ENCODE measurements around the gene CHCHD3. TPM values are rescaled to one million over a fixed set of nuclear protein-coding genes. Genes with fewer than 3 reads are reported as not detected.

Gene CHCHD3
- total RNA-seq, 3 donors from 2014 or later, result 52.1 to 59.4 (median 53.1) TPM

GRCh38 chr7:133070562-133070961, 11.3 kb downstream of the CHCHD3 start:
- Histone ChIP-seq H3K9me3 (no peaks in the 10 kb centered on the region), H3K36me3 (peaks cover 4% of the 10 kb centered on the region), H3K4me3 (no peak overlapping the region), H3K27ac (no peak overlapping the region), H3K4me1 (no peaks in the 10 kb centered on the region), H3K27me3 (no peaks in the 10 kb centered on the region)
- intact Hi-C loops (cut with DNase I; ENCODE audit: low total_unique reads), result no loop called here
- TF ChIP-seq CTCF (IDR thresholded peaks at IDR 0.05) (no peak), POLR2AphosphoS5 (IDR thresholded peaks at IDR 0.05) (no peak), POLR2A (IDR thresholded peaks at IDR 0.05) (no peak)
- DNase-seq (ENCODE audit: low spot score in 2 of 2), result no peak

GRCh38 chr7:133065301-133065700, 16.6 kb downstream of the CHCHD3 start:
- no peaks in the 10 kb centered on the region for H3K4me1 ChIP-seq

GRCh38 chr7:133064082-133064820, 17.6 kb downstream of the CHCHD3 start:
- intact Hi-C loops (cut with DNase I; ENCODE audit: low total_unique reads), result no loop called here
- H3K4me3 ChIP-seq, result no peak overlapping the region
- peaks cover 4% of the 10 kb centered on the region for H3K36me3 ChIP-seq
- DNase-seq (ENCODE audit: low spot score in 2 of 2), result no peak
- H3K27me3 ChIP-seq, result no peaks in the 10 kb centered on the region
- H3K27ac ChIP-seq, result no peak overlapping the region
- no peak for TF ChIP-seq CTCF (IDR thresholded peaks at IDR 0.05)
- TF ChIP-seq POLR2A (IDR thresholded peaks at IDR 0.05), result no peak
- no peak for TF ChIP-seq POLR2AphosphoS5 (IDR thresholded peaks at IDR 0.05)
- H3K9me3 ChIP-seq, result no peaks in the 10 kb centered on the region
- H3K4me1 ChIP-seq, result no peaks in the 10 kb centered on the region

More at GRCh38 chr7:133065301-133065700, 16.6 kb downstream of the CHCHD3 start:
- H3K27me3 ChIP-seq, result no peaks in the 10 kb centered on the region
- H3K4me3 ChIP-seq, result no peak overlapping the region
- DNase-seq (ENCODE audit: low spot score in 2 of 2), result no peak
- intact Hi-C loops (cut with DNase I; ENCODE audit: low total_unique reads), result no loop called here
- peaks cover 4% of the 10 kb centered on the region for H3K36me3 ChIP-seq
- H3K27ac ChIP-seq, result no peak overlapping the region
- TF ChIP-seq POLR2AphosphoS5 (IDR thresholded peaks at IDR 0.05) (no peak), POLR2A (IDR thresholded peaks at IDR 0.05) (no peak), CTCF (IDR thresholded peaks at IDR 0.05) (no peak)
- no peaks in the 10 kb centered on the region for H3K9me3 ChIP-seq

- intact Hi-C loops (cut with DNase I; ENCODE audit: low total_unique reads), result no loop called here
Observed at GRCh38 chr7:133061792-133062191, 20.1 kb downstream of the CHCHD3 start.

More at GRCh38 chr7:133061792-133062191, 20.1 kb downstream of the CHCHD3 start:
- Histone ChIP-seq H3K27ac (no peak overlapping the region), H3K27me3 (no peaks in the 10 kb centered on the region), H3K9me3 (no peaks in the 10 kb centered on the region), H3K36me3 (no peaks in the 10 kb centered on the region), H3K4me1 (no peaks in the 10 kb centered on the region), H3K4me3 (no peak overlapping the region)
- TF ChIP-seq POLR2A (IDR thresholded peaks at IDR 0.05) (no peak), CTCF (IDR thresholded peaks at IDR 0.05) (no peak), POLR2AphosphoS5 (IDR thresholded peaks at IDR 0.05) (no peak)
- no peak for DNase-seq (ENCODE audit: low spot score in 2 of 2)

Measured in breast epithelium (tissue), 4 donors.